GM23248 (cell line): ENCODE measurements around the gene RCSD1. TPM values are rescaled to one million over a fixed set of nuclear protein-coding genes. Genes with fewer than 3 reads are reported as not detected.

Experiments
- DNase-seq: peaks from one replicate; pipeline ENCODE4 v3.0.0-alpha.2; 2015
- H2AFZ ChIP-seq: fragments of 200-600 bp; sonication (generic); 2 replicates; pipeline ENCODE4 v1.6.1; 2016; ENCODE audit warnings: antibody characterized with exemption
- H3F3A ChIP-seq: fragments of 200-600 bp; sonication (generic); 2 replicates; pipeline ENCODE4 v1.6.1; 2016; ENCODE audit warnings: mild to moderate bottlenecking, antibody characterized with exemption, mixed run types; ENCODE audit not compliant: insufficient read depth
- H3K27ac ChIP-seq: fragments of 200-600 bp; sonication (generic); 2 replicates; pipeline ENCODE4 v1.5.1; 2016; ENCODE audit warnings: mild to moderate bottlenecking
- H3K27me3 ChIP-seq: fragments of 200-600 bp; sonication (generic); replicated peaks from 2 replicates; pipeline ENCODE4 v1.6.1; 2016; ENCODE audit warnings: mild to moderate bottlenecking; ENCODE audit not compliant: insufficient read depth
- H3K36me3 ChIP-seq: fragments of 200-600 bp; sonication (generic); 2 replicates; pipeline ENCODE4 v1.6.1; 2016; ENCODE audit warnings: low read depth, mild to moderate bottlenecking
- H3K4me1 ChIP-seq: fragments of 200-600 bp; sonication (generic); 2 replicates; pipeline ENCODE4 v1.6.1; 2016; ENCODE audit warnings: mild to moderate bottlenecking; ENCODE audit not compliant: insufficient read depth
- H3K4me2 ChIP-seq: fragments of 200-600 bp; sonication (generic); one replicate; pipeline ENCODE4 v1.6.1; 2016; ENCODE audit warnings: mild to moderate bottlenecking; ENCODE audit not compliant: unreplicated experiment
- H3K4me3 ChIP-seq: fragments of 200-600 bp; sonication (generic); 2 replicates; pipeline ENCODE4 v1.5.1; 2016; ENCODE audit warnings: mild to moderate bottlenecking
- H3K79me2 ChIP-seq: fragments of 200-600 bp; sonication (generic); 2 replicates; pipeline ENCODE4 v1.6.1; 2016; ENCODE audit warnings: mild to moderate bottlenecking; ENCODE audit not compliant: insufficient read depth
- H3K9ac ChIP-seq: fragments of 200-600 bp; sonication (generic); 2 replicates; pipeline ENCODE4 v1.6.1; 2016; ENCODE audit warnings: mild to moderate bottlenecking
- H3K9me2 ChIP-seq: fragments of 200-600 bp; sonication (generic); 2 replicates; pipeline ENCODE4 v1.6.1; 2016; ENCODE audit warnings: mixed run types, mild to moderate bottlenecking, moderate library complexity; ENCODE audit not compliant: insufficient read depth
- H3K9me3 ChIP-seq: fragments of 200-600 bp; sonication (generic); one replicate; pipeline ENCODE4 v1.6.1; 2017; ENCODE audit warnings: low read depth
- H4K20me1 ChIP-seq: fragments of 200-600 bp; sonication (generic); 2 replicates; pipeline ENCODE4 v1.6.0; 2016; ENCODE audit not compliant: insufficient read depth
- EZH2 ChIP-seq: fragments of 200-600 bp; sonication (generic); IDR thresholded peaks from 2 replicates; pipeline ENCODE4 v1.6.1; 2018; ENCODE audit warnings: antibody characterized with exemption, mild to moderate bottlenecking; ENCODE audit not compliant: insufficient read depth, poor library complexity, severe bottlenecking
- EZH2phosphoT487 ChIP-seq: fragments of 200-600 bp; sonication (generic); IDR thresholded peaks from 2 replicates; pipeline ENCODE4 v1.6.1; 2018; ENCODE audit warnings: antibody characterized with exemption, moderate library complexity, mild to moderate bottlenecking, low read depth; ENCODE audit not compliant: insufficient read depth
- WGBS, 2 experiments: methylation state at CpG; one replicate each; pipeline ENCODE4 v1.1.6; 2015 to 2017; ENCODE audit warnings: low lambda C conversion rate in 2 of 2, low coverage in 1 of 2; ENCODE audit errors: missing lambda C conversion rate in 2 of 2; 5-methylcytosine and 5-hydroxymethylcytosine counted together
- in situ Hi-C: fragments of 300-500 bp; cut with MboI; formaldehyde crosslinking; loops from 2 replicates; pipeline ENCODE4 v1.15.0; 2020
- polyA plus RNA-seq: library from polyadenylated mRNA; unstranded; fragments of >200 nt; fragmentation: Nextera tagmentation; extraction: Ambion mirVana; gene quantifications from 2 replicates; pipeline ENCODE4 v1.2.1, GENCODE V29; 2016
- total RNA-seq: library from RNA; depleted of rRNA; stranded (reverse); fragments of >200 nt; shearing (Covaris generic); gene quantifications from 2 replicates; pipeline ENCODE4 v1.2.3, GENCODE V29; 2014

The RCSD1 gene
- total and polyA plus RNA-seq, 2 experiments from 2014 or later, result 0.22 to 0.23 TPM

DNA sequence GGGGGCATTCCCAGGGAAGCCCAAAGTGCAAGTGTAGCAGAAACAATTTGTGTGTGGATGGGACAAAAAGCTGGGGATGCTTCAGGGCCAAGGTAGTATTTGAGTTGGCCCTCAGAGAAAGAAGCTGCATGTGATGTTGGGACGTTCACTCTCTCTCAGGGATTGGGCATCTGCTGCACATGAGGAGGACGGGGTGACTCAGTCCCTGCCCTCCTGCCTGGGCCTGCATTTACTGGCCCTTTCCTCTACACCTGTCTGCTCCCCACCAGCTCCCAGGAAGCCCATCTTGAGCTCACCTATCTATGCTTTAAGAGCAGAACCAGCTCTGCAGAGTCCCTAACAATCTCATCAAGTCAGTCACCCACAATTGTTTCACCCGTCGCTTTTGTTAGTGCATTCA is 68.3 kb downstream of the RCSD1 start:
- in situ Hi-C loops, result loop anchor here (25.0 kb wide), 3 partner anchors 111 to 611 kb away; partner anchors contain the start of genes GPA33 and STYXL2
- Histone ChIP-seq H3K9ac (no peak overlapping the region), H3K4me3 (no peak overlapping the region), H3K4me2 (no peak overlapping the region), H3F3A (no peaks in the 10 kb centered on the region), H3K27ac (no peak overlapping the region), H3K4me1 (no peaks in the 10 kb centered on the region), H2AFZ (no peak overlapping the region), H3K9me2 (no peaks in the 10 kb centered on the region), H3K79me2 (no peaks in the 10 kb centered on the region), H4K20me1 (no peaks in the 10 kb centered on the region), H3K9me3 (no peaks in the 10 kb centered on the region), H3K27me3 (no peaks in the 10 kb centered on the region), H3K36me3 (no peaks in the 10 kb centered on the region)
- TF ChIP-seq EZH2 (no peak), EZH2phosphoT487 (no peak)
- WGBS, 2 experiments, result 53 to 60% methylated on average over 4 of the region's 4 CpGs
- DNase-seq, result no peak

DNA sequence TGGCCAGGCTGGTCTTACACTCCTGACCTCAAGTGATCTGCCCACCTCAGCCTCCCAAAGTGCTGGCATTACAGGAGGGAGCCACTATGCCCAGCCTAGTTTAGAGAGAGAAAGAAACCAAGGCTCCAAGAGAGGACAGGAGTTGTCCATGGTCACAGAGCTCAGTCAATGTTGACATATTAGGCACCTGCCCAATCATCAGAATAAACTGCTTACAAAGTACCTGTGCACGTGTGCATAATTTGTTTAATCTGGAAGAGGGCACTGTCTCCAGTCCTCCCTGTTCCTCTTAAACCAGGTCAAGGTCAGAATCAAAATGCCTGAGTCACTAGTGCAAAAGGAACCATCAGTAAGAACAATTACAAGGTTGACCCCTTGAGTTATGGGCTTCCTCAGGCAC is 71.5 kb downstream of the RCSD1 start:
- Histone ChIP-seq H3K9ac (no peak overlapping the region), H3K27me3 (no peaks in the 10 kb centered on the region), H3K4me1 (no peaks in the 10 kb centered on the region), H3F3A (no peaks in the 10 kb centered on the region), H3K9me2 (no peaks in the 10 kb centered on the region), H3K36me3 (no peaks in the 10 kb centered on the region), H3K27ac (no peak overlapping the region), H3K4me2 (no peak overlapping the region), H4K20me1 (no peaks in the 10 kb centered on the region), H3K9me3 (no peaks in the 10 kb centered on the region), H2AFZ (no peak overlapping the region), H3K4me3 (no peak overlapping the region), H3K79me2 (no peaks in the 10 kb centered on the region)
- in situ Hi-C loops, result no loop called here
- TF ChIP-seq EZH2, result no peak
- DNase-seq, result no peak
- WGBS, 2 experiments, result 58 to 63% methylated on average over 1 of the region's 1 CpG

- H3K36me3 ChIP-seq, result no peaks in the 10 kb centered on the region
- H3K4me3 ChIP-seq, result no peak overlapping the region
- in situ Hi-C loops, result no loop called here
- no peak overlapping the region for H3K4me2 ChIP-seq
- no peaks in the 10 kb centered on the region for H4K20me1 ChIP-seq
- WGBS, 2 experiments, result 73 to 78% methylated on average over 1 of the region's 1 CpG
- DNase-seq, result no peak
- TF ChIP-seq EZH2phosphoT487 (no peak), EZH2 (no peak)
- H3K27me3 ChIP-seq, result 0 out of 2 replicates have a peak, but pooled peaks cover 3% of the 10 kb centered on the region
- no peak overlapping the region for H3K9ac ChIP-seq
- no peaks in the 10 kb centered on the region for H3K9me2 ChIP-seq
- no peaks in the 10 kb centered on the region for H3F3A ChIP-seq
- no peak overlapping the region for H3K27ac ChIP-seq
- H2AFZ ChIP-seq, result no peak overlapping the region
- no peaks in the 10 kb centered on the region for H3K9me3 ChIP-seq
- H3K79me2 ChIP-seq, result no peaks in the 10 kb centered on the region
- H3K4me1 ChIP-seq, result no peaks in the 10 kb centered on the region
Measured at GRCh38 chr1:167703557-167703956, 73.5 kb downstream of the RCSD1 start.

DNA sequence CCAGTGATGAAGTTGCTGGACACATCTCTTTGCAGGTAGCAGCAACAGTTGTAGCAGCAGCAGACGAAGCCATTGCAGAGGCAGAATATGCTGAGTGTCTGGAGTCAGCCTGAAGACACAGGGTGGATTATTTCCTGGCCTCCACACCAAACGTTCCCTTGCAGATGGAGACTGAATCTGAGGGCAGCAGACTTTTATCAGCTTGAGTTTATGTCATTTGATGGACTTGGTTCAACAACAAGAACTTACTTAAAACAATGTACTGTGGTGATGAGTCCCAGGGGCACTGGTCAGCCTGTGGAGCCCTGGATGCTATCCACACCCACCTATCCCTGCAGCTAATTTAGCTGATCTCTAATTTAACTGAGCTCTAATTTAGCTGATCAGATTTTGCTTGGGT is 74.7 kb downstream of the RCSD1 start:
- no peaks in the 10 kb centered on the region for H3K36me3 ChIP-seq
- TF ChIP-seq EZH2phosphoT487, result no peak
- no peak for TF ChIP-seq EZH2
- no peak overlapping the region for H3K4me3 ChIP-seq
- H3K79me2 ChIP-seq, result no peaks in the 10 kb centered on the region
- WGBS, 2 experiments, result 66 to 69% methylated on average over 2 of the region's 2 CpGs
- H3F3A ChIP-seq, result no peaks in the 10 kb centered on the region
- H3K4me2 ChIP-seq, result no peak overlapping the region
- H3K9ac ChIP-seq, result no peak overlapping the region
- H4K20me1 ChIP-seq, result no peaks in the 10 kb centered on the region
- no peaks in the 10 kb centered on the region for H3K9me2 ChIP-seq
- DNase-seq, result no peak
- in situ Hi-C loops, result no loop called here
- H3K4me1 ChIP-seq, result no peaks in the 10 kb centered on the region
- H2AFZ ChIP-seq, result no peak overlapping the region
- H3K27me3 ChIP-seq, result 0 out of 2 replicates have a peak, but pooled peaks cover 3% of the 10 kb centered on the region
- no peak overlapping the region for H3K27ac ChIP-seq
- no peaks in the 10 kb centered on the region for H3K9me3 ChIP-seq

- H3K79me2 ChIP-seq, result no peaks in the 10 kb centered on the region
- 55 to 63% methylated on average over 6 of the region's 6 CpGs for WGBS, 2 experiments
- H2AFZ ChIP-seq, result no peak overlapping the region
- no peaks in the 10 kb centered on the region for H3K4me1 ChIP-seq
- no peak overlapping the region for H3K4me2 ChIP-seq
- H3K27ac ChIP-seq, result no peak overlapping the region
- H3K9ac ChIP-seq, result no peak overlapping the region
- no peaks in the 10 kb centered on the region for H3K9me3 ChIP-seq
- in situ Hi-C loops, result no loop called here
- 0 out of 2 replicates have a peak, but pooled peaks cover 3% of the 10 kb centered on the region for H3K27me3 ChIP-seq
- no peaks in the 10 kb centered on the region for H4K20me1 ChIP-seq
- H3K36me3 ChIP-seq, result no peaks in the 10 kb centered on the region
- no peak overlapping the region for H3K4me3 ChIP-seq
- H3F3A ChIP-seq, result no peaks in the 10 kb centered on the region
- H3K9me2 ChIP-seq, result no peaks in the 10 kb centered on the region
- no peak for DNase-seq
- TF ChIP-seq EZH2phosphoT487 (no peak), EZH2 (no peak)
Measured at GRCh38 chr1:167705250-167705649, 75.2 kb downstream of the RCSD1 start.
